GM20000 (cell line): ENCODE data around the gene CYSTM1.

Experiments
- DNase-seq: peaks from one replicate; pipeline ENCODE4 v3.0.0; 2012; ENCODE audit warnings: low spot score
- TF ChIP-seq, protein P1 (sequence below): IDR thresholded peaks from 2 replicates; pipeline ENCODE4 v1.5.1; 2012; ENCODE audit warnings: mild to moderate bottlenecking, control low read depth; ENCODE audit errors: extremely low read depth, missing control alignments

CYSTM1 gene

DNA sequence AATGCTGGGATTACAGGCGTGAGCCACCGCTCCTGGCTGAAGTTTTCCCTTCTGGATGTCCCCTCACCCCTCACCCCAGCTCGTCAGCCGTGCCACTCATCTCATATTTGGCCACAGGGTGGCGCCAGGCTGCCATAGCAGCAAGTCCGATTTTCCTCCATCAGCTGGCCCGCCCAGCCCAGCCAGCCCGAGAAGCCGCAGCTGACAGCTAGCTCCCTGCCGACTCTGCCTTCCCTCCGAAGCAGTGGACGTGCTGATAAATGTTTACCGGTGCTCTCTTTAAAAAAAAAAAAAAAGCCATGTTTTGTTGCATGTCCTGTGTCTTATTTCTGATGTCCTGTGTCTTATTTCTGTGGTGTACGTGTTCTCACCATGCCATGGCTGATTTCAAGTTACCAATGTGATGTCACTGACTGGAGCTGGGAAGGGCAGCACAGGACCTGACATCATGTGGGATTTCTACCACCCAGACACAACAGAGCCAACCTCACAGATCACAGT is 69.6 kb downstream of the CYSTM1 start:
- TF ChIP-seq, protein P1, sequence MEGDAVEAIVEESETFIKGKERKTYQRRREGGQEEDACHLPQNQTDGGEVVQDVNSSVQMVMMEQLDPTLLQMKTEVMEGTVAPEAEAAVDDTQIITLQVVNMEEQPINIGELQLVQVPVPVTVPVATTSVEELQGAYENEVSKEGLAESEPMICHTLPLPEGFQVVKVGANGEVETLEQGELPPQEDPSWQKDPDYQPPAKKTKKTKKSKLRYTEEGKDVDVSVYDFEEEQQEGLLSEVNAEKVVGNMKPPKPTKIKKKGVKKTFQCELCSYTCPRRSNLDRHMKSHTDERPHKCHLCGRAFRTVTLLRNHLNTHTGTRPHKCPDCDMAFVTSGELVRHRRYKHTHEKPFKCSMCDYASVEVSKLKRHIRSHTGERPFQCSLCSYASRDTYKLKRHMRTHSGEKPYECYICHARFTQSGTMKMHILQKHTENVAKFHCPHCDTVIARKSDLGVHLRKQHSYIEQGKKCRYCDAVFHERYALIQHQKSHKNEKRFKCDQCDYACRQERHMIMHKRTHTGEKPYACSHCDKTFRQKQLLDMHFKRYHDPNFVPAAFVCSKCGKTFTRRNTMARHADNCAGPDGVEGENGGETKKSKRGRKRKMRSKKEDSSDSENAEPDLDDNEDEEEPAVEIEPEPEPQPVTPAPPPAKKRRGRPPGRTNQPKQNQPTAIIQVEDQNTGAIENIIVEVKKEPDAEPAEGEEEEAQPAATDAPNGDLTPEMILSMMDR: peak; percentile 88
- peak; percentile 76 for DNase-seq

DNA sequence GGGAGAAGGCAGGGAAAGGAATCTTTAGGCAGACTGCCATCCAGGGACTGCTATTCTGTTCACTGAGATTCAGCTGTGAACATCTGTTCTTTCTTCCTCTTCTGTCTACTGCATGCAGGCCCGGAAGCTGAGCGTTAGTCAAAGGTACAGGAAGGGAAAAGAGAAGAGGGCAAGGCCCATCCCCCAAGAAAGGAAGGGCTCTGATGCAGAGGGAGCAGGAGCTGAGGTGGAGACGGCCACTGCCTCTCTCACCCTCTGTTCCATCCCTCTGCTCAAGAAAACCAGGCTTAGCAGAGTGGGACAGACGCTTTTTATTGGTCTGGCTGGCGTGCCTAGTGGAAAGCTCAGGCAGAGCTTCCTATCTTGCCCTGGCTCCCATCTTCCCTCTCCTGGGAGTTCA is 70.4 kb downstream of the CYSTM1 start:
- TF ChIP-seq, protein P1: no peak
- DNase-seq: no peak

DNA sequence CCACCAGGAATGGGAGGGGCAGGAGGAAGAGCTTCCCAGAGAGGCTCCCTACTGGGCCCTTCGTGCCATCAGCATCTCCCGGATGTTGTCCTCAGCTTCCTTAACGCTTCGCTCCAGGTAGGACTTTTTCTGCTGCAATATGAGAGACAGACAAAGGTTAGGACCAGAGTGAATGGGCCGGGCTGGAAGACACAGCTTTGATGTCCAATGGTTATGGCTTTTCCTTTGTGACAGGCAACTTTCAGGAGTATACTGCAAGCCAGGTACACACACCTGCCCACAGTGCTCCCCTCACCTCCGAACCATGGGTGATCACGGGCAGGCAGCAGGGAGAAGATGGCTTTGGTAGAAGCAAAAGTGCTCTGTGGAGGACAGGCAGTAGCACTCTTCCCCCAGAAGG is 70.9 kb downstream of the CYSTM1 start:
- TF ChIP-seq, protein P1: no peak
- no peak for DNase-seq

DNA sequence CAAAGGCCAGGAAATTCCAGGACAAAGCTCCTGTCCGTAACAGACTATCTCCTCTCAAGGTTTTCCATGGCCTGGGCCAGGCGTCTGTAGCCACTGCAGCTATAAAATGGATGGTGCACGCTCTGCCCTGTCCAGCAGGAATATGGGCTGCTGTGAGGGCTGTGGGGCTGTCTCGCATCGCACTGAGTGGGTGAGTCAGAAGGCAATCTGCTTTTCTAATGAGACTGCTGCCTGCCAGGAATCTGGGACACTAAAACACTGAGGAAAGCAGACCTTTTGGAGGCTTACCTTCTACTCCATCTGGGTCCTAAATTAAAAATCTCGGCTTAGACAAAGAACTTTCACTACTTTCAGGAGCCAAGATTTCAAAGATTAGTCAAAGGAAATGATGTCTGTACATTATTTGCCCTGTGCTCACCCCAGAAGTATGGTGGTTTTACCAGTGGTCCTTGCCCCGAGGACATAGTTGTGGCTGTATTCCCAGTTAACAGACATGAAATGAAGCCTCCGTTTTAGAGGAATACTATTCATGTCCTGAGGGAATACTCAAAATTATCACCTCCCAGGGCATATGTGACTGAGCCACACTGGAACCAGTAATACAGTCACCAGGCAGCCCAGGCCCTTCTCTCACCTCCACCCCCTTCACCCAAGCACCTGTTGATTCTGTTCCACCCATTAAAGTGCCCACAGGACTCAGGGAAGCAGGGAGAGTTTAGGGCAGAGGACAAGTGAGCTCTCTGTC is 71.6 kb downstream of the CYSTM1 start:
- no peak for DNase-seq
- TF ChIP-seq, protein P1: no peak

DNA sequence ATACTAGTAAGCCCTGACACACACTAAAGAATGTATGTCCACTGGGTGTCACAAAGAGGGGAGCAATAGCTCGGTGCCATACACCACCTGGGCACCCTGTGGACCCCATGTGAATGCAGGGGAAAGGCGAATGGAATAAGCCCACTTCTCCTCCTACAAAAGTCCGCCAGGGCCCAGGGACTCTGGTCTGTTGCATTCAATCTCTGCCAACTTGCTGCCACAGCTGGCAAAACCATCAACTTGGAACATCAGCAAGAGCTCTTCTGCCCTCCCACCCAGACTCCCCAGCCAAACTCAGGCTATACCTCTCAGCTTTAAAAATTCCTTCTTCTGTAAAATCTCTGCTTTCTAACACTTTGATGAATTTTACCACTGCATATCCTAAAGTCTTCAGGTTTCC is 73.4 kb downstream of the CYSTM1 start:
- no peak for DNase-seq
- TF ChIP-seq, protein P1: no peak

DNA sequence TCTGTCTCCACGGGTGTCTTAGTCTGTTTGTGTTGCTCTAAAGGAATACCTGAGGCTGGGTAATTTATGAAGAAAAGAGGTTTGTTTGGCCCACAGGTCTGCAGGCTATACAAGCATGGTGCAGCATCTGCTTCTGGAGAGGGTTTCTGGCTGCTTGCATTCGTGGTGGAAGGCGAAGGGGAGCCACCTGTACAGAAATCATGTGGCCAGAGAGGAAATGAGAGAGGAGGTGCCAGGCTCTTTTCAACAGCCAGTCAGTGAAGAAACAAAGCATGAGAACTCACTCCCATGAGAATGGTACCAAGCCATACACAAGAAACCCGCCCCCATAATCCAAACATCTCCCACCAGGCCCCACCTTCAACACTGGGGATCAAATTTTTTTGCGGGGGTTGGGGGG is 74.5 kb downstream of the CYSTM1 start:
- DNase-seq: no peak
- TF ChIP-seq, protein P1: no peak

DNA sequence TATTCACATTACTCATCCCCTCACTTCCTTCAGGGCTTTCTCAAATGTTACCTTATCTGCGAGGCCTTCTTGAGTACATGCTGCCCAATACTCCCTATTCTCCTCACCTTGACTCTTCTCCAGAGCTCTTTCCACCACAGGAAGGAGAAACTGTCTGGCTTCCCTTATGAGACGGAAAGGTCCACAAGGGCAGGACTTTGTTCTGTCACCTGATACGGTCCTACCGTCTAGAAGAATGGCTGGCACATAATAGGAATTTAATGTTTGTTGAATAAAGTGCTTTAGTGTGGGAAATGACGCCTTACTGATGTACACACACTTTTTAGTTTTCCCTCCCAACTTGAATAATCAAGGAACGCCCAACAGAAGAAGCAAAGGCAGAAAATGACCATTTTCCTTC is 75.4 kb downstream of the CYSTM1 start:
- TF ChIP-seq, protein P1: no peak
- no peak for DNase-seq
